OCI-LY7 (cell line): ENCODE measurements around the gene SLC9A6. TPM values are rescaled to one million over a fixed set of nuclear protein-coding genes. Genes with fewer than 3 reads are reported as not detected.

Experiments used
- BruUV-seq: library from RNA; stranded (reverse); fragments of 400-500 nt; replicated peaks from 2 replicates; lab custom pipeline; 2021; lab: Mats Ljungman, UMichigan
- CTCF ChIA-PET: fragments of 300-600 bp; sonication (Branson Sonifier 250); formaldehyde crosslinking; loops from one replicate; lab custom pipeline; 2022; ENCODE audit warnings: antibody characterized with exemption; ENCODE audit not compliant: unreplicated experiment; lab: Charles Lee
- POLR2A ChIA-PET: fragments of 300-600 bp; sonication (Branson Sonifier 250); formaldehyde crosslinking; loops from one replicate; lab custom pipeline; 2022; ENCODE audit warnings: antibody characterized with exemption; lab: Charles Lee
- DNase-seq: peaks from one replicate; pipeline ENCODE4 v3.0.0-alpha.2; 2015; ENCODE audit warnings: low spot score
- H2AFZ ChIP-seq: fragments of 200-600 bp; sonication (generic), shearing (Covaris generic); 2 replicates; pipeline ENCODE4 v1.6.1; 2014; ENCODE audit warnings: mild to moderate bottlenecking, antibody characterized with exemption, low read length, moderate library complexity
- H3K27ac ChIP-seq: fragments of 200-600 bp; sonication (generic); 2 replicates; pipeline ENCODE4 v1.5.1; 2014; ENCODE audit warnings: mixed run types, low read depth, mild to moderate bottlenecking, moderate library complexity, low read length, inconsistent platforms; ENCODE audit not compliant: poor library complexity, severe bottlenecking
- H3K36me3 ChIP-seq: fragments of 200-600 bp; sonication (generic); 2 replicates; pipeline ENCODE4 v1.6.1; 2014; ENCODE audit warnings: mild to moderate bottlenecking, antibody characterized with exemption, low read length, moderate library complexity, mixed read lengths; ENCODE audit not compliant: insufficient read depth
- H3K4me1 ChIP-seq: fragments of 200-600 bp; sonication (generic); 2 replicates; pipeline ENCODE4 v1.5.1; 2014; ENCODE audit warnings: mild to moderate bottlenecking, low read length; ENCODE audit not compliant: insufficient read depth, poor library complexity, severe bottlenecking
- H3K4me2 ChIP-seq: fragments of 200-600 bp; sonication (generic); 2 replicates; pipeline ENCODE4 v1.6.1; 2014; ENCODE audit warnings: mild to moderate bottlenecking, low read length
- H3K4me3 ChIP-seq: fragments of 200-600 bp; sonication (generic); 2 replicates; pipeline ENCODE4 v1.5.1; 2014; ENCODE audit warnings: mild to moderate bottlenecking, low read depth, low read length; ENCODE audit not compliant: poor library complexity, severe bottlenecking
- H3K79me2 ChIP-seq: fragments of 200-600 bp; sonication (generic); 2 replicates; pipeline ENCODE4 v1.6.1; 2016; ENCODE audit warnings: low read depth, mild to moderate bottlenecking, low read length, moderate library complexity, mixed read lengths; ENCODE audit not compliant: insufficient read depth
- H3K9me2 ChIP-seq: fragments of 200-600 bp; sonication (generic); 2 replicates; pipeline ENCODE4 v1.6.1; 2016; ENCODE audit warnings: mild to moderate bottlenecking, low read length, mixed read lengths; ENCODE audit not compliant: insufficient read depth
- H3K9me3 ChIP-seq: fragments of 200-600 bp; sonication (generic); 2 replicates; pipeline ENCODE4 v1.6.1; 2014; ENCODE audit warnings: mild to moderate bottlenecking, mixed run types, low read length, mixed read lengths
- H4K20me1 ChIP-seq: fragments of 200-600 bp; sonication (generic); 2 replicates; pipeline ENCODE4 v1.6.1; 2014; ENCODE audit warnings: mild to moderate bottlenecking, antibody characterized with exemption, low read length, moderate library complexity, mixed read lengths; ENCODE audit not compliant: insufficient read depth
- EZH2phosphoT487 ChIP-seq: fragments of 200-600 bp; sonication (generic); IDR thresholded peaks from 2 replicates; pipeline ENCODE4 v1.6.1; 2018; ENCODE audit warnings: low read depth, borderline replicate concordance, mild to moderate bottlenecking, mixed run types, antibody characterized with exemption, low read length, moderate library complexity, mixed read lengths
- intact Hi-C: fragments of 100-400 bp; cut with micrococcal nuclease; formaldehyde crosslinking; loops from one replicate; pipeline ENCODE4 v1.10.0; 2022; ENCODE audit not compliant: unreplicated experiment
- total RNA-seq, 2 experiments: library from RNA; depleted of rRNA in 1 of 2; stranded (reverse); fragments of >200 nt in 1 of 2; shearing (Covaris generic) in 1 of 2; gene quantifications; 2 replicates each; pipeline ENCODE4 v1.2.3, GENCODE V29; 2014 to 2022
- TF ChIP-seq, protein P1 (sequence below): fragments of 200-600 bp; sonication (generic); conservative IDR thresholded peaks from 2 replicates; pipeline ENCODE4 v1.5.1; 2014; ENCODE audit warnings: mild to moderate bottlenecking, antibody characterized with exemption, low read length, moderate library complexity, mixed read lengths

The SLC9A6 gene
- total RNA-seq, 2 experiments from 2014 or later, result 7.7 to 12.6 TPM

DNA sequence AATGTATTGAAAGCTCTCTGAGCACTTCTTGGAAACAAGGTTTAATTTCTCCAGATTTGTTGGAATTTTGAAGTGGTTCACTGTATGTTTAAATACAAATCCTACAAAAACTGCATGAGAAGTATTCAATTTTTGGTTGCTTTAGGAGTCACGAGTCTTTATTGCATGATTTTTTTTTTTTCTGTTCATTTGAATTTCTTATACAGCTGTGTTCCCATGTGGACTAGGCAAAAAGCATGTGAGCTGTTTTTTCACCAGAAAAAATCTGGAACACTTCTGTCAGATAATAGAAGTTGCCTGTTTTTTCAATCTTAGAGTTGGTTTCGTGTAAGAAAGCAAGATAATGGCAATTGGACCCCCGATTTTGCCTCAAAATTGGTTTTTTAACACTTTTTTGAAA, 66.4 kb downstream of the SLC9A6 start:
- no peak overlapping the region for H3K4me2 ChIP-seq
- no peaks in the 10 kb centered on the region for H4K20me1 ChIP-seq
- H3K9me2 ChIP-seq, result no peaks in the 10 kb centered on the region
- DNase-seq, result no peak
- no peak for TF ChIP-seq EZH2phosphoT487
- TF ChIP-seq, protein P1, sequence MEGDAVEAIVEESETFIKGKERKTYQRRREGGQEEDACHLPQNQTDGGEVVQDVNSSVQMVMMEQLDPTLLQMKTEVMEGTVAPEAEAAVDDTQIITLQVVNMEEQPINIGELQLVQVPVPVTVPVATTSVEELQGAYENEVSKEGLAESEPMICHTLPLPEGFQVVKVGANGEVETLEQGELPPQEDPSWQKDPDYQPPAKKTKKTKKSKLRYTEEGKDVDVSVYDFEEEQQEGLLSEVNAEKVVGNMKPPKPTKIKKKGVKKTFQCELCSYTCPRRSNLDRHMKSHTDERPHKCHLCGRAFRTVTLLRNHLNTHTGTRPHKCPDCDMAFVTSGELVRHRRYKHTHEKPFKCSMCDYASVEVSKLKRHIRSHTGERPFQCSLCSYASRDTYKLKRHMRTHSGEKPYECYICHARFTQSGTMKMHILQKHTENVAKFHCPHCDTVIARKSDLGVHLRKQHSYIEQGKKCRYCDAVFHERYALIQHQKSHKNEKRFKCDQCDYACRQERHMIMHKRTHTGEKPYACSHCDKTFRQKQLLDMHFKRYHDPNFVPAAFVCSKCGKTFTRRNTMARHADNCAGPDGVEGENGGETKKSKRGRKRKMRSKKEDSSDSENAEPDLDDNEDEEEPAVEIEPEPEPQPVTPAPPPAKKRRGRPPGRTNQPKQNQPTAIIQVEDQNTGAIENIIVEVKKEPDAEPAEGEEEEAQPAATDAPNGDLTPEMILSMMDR, result no peak
- H3K4me3 ChIP-seq, result no peak overlapping the region
- H2AFZ ChIP-seq, result no peak overlapping the region
- no peaks in the 10 kb centered on the region for H3K4me1 ChIP-seq
- BruUV-seq, result no TSS peak
- no peak overlapping the region for H3K27ac ChIP-seq
- no peaks in the 10 kb centered on the region for H3K79me2 ChIP-seq
- POLR2A ChIA-PET, result no interaction called here
- CTCF ChIA-PET, result no interaction called here
- H3K9me3 ChIP-seq, result no peaks in the 10 kb centered on the region
- no peaks in the 10 kb centered on the region for H3K36me3 ChIP-seq
- intact Hi-C loops, result no loop called here

DNA sequence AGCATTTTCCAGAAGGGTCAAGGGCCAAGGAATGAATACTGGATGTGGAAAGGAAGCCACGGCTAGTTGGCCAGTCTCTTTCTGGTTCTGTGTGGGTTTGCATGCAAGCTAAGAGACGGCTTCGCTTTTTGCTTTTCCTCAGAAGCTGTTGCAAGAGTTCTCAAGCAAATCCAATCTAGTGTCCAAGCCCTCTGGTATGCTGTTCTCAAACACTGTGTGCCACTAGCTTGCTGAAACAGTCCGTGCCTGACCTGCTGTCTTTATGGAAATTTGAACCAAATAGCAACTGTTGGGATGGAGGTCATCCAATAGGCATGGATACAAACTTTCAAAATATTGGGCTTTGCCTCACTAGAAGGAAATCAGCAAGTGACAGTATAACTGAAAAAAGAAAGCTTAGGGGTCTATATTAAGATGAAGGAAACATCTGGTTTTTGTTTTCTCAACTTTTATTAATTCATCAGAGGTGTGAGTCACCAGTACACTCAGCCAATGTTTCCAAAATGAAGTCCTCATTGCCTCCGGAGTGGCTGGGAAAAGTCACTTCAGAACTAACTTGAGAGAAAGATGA, 70.5 kb downstream of the SLC9A6 start:
- H2AFZ ChIP-seq, result no peak overlapping the region
- H3K4me1 ChIP-seq, result no peaks in the 10 kb centered on the region
- H3K79me2 ChIP-seq, result no peaks in the 10 kb centered on the region
- TF ChIP-seq, protein P1, result no peak
- TF ChIP-seq EZH2phosphoT487, result no peak
- no peaks in the 10 kb centered on the region for H3K9me3 ChIP-seq
- no TSS peak for BruUV-seq
- H3K9me2 ChIP-seq, result no peaks in the 10 kb centered on the region
- no peaks in the 10 kb centered on the region for H4K20me1 ChIP-seq
- ChIA-PET CTCF (no interaction called here), POLR2A (interaction anchor here (0.6 kb wide), 1 partner anchor 193 kb away, joined by 3 read pairs; no protein-coding TSS in a partner anchor)
- no peak overlapping the region for H3K4me2 ChIP-seq
- intact Hi-C loops, result no loop called here
- H3K36me3 ChIP-seq, result no peaks in the 10 kb centered on the region
- H3K4me3 ChIP-seq, result no peak overlapping the region
- no peak for DNase-seq
- H3K27ac ChIP-seq, result no peak overlapping the region

DNA sequence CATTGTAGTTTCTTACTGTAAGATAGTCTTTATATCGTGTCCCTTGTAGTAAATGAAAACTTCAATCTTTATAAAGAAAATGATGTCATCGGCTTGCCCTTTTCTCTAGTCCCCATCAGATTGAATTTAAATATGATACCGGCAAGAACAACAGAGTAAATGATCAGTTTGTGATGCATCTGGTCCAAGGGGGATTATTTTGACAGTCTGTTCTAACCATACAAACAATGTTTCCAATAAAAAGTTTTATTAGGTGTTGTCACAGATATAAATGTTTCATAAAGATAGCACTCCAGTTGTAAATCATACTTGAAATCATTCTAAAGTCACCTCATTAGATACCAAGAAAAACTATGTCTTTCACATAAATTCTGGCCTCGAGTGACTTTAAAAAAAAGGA, 72.3 kb downstream of the SLC9A6 start:
- H3K9me3 ChIP-seq, result no peaks in the 10 kb centered on the region
- CTCF ChIA-PET, result no interaction called here
- H3K4me3 ChIP-seq, result no peak overlapping the region
- H3K4me1 ChIP-seq, result no peaks in the 10 kb centered on the region
- no peak overlapping the region for H3K4me2 ChIP-seq
- H4K20me1 ChIP-seq, result no peaks in the 10 kb centered on the region
- POLR2A ChIA-PET, result no interaction called here
- DNase-seq, result no peak
- no peaks in the 10 kb centered on the region for H3K36me3 ChIP-seq
- intact Hi-C loops, result no loop called here
- BruUV-seq, result no TSS peak
- TF ChIP-seq, protein P1, result no peak
- no peak for TF ChIP-seq EZH2phosphoT487
- no peaks in the 10 kb centered on the region for H3K9me2 ChIP-seq
- no peak overlapping the region for H2AFZ ChIP-seq
- no peaks in the 10 kb centered on the region for H3K79me2 ChIP-seq
- no peak overlapping the region for H3K27ac ChIP-seq
